B cell (primary cell): ENCODE measurements around the gene STXBP5L.
"Not testable (repeated sequence)": the region's sequence is repeated elsewhere in the genome, so short reads cannot be mapped to it uniquely, and the experiment has no call there.

Experiments
- EZH2 ChIP-seq: IDR thresholded peaks from 2 replicates; pipeline ENCODE4 v1.6.1; 2012; ENCODE audit warnings: borderline replicate concordance, low read depth, mild to moderate bottlenecking, moderate library complexity, low read length; ENCODE audit not compliant: insufficient read depth, poor library complexity, severe bottlenecking
- TF ChIP-seq, protein P1 (sequence below): fragments of 200-600 bp; IDR thresholded peaks from one replicate; pipeline ENCODE4 v1.8.0; 2022; ENCODE audit warnings: antibody characterized with exemption, mild to moderate bottlenecking

DNA sequence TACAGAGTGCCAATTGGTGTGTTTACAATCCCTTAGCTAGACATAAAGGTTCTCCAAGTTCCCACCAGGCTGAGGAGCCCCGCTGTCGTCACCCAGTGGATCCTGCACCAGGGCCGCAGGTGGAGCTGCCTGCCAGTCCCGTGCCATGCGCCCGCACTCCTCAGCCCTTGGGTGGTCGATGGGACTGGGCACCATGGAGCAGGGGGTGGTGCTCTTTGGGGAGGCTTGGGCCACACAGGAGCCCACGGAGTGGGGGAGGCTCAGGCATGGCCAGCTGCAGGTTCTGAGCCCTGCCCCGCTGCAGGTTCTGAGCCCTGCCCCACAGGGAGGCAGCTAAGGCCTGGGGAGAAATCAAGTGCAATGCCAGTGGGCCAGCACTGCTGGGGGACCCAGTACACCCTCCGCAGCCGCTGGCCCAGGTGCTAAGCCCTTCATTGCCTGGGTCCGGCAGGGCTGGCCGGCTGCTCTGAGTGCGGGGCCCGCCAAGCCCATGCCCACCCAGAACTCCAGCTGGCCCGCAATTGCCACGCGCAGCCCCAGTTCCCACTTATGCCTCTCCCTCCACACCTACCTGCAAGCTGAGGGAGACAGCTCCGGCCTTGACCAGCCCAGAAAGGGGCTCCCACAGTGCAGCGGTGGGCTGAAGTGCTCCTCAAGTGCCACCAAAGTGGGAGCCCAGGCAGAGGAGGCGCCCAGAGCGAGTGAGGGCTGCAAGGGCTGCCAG, 170.5 kb downstream of the STXBP5L start:
- TF ChIP-seq, protein P1, sequence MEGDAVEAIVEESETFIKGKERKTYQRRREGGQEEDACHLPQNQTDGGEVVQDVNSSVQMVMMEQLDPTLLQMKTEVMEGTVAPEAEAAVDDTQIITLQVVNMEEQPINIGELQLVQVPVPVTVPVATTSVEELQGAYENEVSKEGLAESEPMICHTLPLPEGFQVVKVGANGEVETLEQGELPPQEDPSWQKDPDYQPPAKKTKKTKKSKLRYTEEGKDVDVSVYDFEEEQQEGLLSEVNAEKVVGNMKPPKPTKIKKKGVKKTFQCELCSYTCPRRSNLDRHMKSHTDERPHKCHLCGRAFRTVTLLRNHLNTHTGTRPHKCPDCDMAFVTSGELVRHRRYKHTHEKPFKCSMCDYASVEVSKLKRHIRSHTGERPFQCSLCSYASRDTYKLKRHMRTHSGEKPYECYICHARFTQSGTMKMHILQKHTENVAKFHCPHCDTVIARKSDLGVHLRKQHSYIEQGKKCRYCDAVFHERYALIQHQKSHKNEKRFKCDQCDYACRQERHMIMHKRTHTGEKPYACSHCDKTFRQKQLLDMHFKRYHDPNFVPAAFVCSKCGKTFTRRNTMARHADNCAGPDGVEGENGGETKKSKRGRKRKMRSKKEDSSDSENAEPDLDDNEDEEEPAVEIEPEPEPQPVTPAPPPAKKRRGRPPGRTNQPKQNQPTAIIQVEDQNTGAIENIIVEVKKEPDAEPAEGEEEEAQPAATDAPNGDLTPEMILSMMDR = not testable (repeated sequence)
- not testable (repeated sequence) for TF ChIP-seq EZH2
